ENCODE results near the gene RPS16.

RPS16 gene

DNA sequence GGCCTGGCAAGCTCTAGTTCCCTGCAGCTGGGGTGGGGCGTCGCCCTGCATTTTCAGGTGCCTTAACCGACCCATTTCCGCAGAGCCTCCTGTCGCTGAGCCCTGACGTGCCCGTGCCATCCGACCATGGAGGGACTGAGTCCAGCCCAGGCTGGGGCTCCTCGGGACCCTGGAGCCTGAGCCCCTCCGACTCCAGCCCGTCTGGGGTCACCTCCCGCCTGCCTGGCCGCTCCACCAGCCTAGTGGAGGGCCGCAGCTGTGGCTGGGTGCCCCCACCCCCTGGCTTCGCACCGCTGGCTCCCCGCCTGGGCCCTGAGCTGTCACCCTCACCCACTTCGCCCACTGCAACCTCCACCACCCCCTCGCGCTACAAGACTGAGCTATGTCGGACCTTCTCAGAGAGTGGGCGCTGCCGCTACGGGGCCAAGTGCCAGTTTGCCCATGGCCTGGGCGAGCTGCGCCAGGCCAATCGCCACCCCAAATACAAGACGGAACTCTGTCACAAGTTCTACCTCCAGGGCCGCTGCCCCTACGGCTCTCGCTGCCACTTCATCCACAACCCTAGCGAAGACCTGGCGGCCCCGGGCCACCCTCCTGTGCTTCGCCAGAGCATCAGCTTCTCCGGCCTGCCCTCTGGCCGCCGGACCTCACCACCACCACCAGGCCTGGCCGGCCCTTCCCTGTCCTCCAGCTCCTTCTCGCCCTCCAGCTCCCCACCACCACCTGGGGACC lies 27.9 kb downstream of the RPS16 start:
- peak in 1 of 2 donors; percentile 44 for DNase-seq (ENCODE audit: low read depth in 2 of 2)

DNA sequence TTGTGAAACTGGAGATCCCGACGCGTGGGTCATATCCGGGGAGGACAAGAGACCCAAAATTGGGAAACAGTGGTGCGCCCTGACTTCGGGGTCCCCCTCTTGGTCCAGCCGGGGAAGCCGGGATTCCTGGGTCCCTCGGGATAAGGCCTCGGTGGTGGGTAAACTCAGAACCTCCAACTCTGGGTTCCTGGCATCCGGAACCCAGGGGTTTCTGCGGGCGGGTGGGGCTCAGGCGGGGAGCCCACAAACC lies 28.4 kb downstream of the RPS16 start:
- no peak for DNase-seq (ENCODE audit: low read depth in 2 of 2)

DNA sequence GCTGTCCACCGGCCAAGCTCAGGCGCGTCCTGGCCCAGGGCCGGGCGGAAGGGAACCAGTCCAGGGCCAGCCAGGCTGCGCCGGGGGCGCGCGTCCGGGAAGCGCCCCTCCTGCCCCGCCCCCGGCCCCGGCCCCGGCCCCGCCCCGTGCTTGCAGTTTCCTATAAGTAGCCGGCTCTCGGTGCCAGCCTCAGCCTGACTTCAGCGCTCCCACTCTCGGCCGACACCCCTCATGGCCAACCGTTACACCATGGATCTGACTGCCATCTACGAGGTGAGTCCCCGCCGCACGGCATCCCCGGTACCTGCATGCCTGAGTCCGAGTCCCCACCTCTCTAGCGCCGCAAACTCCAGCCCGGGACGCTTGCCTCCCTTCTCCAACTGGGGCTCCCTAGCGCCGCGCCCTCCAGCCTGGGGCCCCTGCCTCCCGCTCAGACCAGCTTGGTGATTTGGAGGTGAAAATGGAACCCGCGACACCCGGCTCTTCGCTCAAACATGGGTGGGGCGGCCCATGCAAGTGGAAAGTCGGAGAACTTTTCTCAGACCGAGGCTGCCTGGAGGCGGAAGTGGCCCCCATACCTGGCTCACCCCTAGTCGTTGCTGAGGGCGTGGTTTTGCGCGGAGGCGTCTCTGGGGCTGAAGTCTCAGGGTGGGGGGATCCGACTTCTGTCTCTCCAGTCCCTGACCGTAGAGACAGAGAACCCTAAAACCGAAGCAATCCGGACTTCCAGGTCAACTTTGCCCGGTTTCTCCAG lies 28.9 kb downstream of the RPS16 start, which contains the start of gene ZFP36:
Gene ZFP36 (plus strand): TSS at position 192 of the 754 bp plus-strand sequence. CDS start 58 bp downstream, at position 250.
- peak; percentile 74 to 82 for DNase-seq (ENCODE audit: low read depth in 2 of 2)

DNA sequence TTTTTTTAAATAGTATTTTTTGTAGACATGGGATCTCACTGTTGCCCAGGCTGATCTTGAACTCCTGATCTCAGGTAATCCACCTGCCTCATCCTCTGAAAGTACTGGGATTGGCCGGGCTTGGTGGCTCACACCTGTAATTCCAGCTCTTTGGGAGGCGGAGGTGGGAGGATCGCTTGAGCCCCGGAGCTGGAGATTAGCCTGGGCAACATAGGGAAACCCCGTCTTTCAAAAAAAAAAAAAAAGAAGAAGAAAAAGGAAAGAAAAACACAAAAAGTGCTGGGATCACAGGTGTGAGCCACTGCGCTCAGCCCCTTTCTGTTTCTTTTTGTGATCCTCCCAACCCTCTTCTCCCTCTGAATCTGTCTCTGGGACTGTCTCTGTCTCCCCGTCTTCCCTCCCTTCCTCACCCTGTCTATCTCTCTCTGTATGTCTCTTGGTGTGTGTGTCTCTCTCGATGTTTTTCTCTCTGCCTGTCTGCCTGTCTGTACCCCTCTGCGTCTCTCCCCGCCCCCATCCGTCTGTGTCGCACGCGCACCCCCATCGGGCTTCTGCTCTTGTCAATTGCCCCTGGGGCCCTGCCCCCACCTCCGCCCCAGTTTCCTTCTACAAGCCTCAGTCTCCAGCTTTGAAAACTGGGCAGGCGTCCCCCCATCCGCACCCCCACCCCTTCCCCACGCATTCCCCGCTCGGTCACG lies 29.6 kb downstream of the RPS16 start:
- DNase-seq (ENCODE audit: low read depth in 2 of 2) = peak; percentile 73 to 84

DNA sequence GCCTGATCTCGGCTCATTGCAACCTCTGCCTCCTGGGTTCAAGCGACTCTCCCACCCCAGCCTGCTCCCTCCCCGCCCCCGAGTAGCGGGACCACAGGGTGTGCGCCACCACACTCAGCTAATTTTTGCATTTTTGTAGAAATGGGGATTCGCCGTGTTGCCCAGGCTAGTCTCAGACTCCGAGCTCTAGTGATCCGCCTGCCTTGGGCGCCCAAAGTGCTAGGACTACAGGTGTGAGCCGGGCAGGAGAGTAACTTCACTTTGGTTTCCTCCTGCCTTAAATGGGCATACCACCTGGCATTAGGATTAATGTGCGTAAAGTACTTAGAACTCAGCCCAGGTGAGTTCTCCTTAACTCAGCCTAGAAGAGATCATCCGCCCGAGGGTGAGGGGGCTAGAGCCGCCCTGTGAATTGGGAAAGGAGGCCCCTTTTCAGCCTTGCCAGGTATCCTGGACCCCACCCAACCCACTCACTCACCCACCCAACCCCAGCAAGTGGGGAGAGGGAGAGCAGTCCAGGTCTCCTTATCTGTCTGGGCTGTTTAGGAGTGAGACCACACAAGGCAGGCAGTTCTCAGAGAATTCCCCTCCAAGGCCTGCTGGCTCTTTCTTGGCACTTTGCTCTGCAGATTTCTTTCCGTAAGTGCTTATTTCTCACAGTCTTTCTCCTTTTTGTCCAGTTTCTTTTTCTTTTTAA lies 30.3 kb downstream of the RPS16 start:
- DNase-seq (ENCODE audit: low read depth in 2 of 2) = no peak

DNA sequence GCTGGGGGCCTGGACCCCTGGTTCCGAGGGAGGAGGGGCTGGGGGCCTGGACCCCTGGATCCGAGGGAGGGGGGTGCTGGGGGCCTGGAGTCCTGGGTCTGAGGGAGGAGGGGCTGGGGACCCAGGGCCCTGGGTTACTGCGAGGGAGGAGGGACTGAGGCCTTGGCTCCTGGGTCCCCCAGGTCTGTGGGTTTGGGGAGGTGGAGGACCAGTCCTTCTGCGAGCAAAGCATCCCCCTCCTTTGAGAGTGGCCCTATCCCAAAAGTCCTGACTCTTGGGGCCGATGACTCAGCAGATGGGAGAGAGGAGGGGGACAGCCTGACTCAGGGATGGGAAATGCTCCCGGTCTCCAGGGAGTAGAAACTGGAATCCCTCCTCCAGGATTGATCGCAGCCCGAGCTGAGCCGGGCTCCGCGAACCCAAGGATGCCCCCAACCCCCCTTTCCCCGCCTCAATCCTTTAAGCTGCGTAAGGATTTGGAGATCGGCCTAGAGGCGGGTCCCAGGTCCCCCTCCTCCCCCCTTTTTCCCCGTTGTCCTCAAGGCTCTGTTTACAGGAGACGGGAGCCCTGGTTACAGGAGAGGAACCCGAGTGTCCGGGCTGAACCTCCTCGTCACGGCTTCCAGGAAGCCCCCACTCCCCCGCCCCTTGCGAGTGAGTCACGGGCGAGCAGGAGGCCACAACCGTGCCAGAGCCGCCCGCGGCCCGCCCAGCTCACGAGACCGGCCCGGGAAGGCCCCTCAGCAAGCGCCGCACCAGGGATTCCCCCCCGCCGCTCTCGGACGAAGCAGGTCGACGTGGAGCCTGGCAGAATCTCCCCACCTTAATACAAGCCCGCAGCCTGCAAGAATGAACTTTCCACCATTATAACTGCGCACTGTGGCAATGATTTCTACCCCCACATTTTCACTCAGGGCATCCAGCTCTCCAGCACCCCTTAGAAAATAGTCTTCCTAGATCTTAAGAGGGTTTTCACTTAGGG lies 32.1 kb downstream of the RPS16 start:
- DNase-seq (ENCODE audit: low read depth in 2 of 2) = peak; percentile 95

DNA sequence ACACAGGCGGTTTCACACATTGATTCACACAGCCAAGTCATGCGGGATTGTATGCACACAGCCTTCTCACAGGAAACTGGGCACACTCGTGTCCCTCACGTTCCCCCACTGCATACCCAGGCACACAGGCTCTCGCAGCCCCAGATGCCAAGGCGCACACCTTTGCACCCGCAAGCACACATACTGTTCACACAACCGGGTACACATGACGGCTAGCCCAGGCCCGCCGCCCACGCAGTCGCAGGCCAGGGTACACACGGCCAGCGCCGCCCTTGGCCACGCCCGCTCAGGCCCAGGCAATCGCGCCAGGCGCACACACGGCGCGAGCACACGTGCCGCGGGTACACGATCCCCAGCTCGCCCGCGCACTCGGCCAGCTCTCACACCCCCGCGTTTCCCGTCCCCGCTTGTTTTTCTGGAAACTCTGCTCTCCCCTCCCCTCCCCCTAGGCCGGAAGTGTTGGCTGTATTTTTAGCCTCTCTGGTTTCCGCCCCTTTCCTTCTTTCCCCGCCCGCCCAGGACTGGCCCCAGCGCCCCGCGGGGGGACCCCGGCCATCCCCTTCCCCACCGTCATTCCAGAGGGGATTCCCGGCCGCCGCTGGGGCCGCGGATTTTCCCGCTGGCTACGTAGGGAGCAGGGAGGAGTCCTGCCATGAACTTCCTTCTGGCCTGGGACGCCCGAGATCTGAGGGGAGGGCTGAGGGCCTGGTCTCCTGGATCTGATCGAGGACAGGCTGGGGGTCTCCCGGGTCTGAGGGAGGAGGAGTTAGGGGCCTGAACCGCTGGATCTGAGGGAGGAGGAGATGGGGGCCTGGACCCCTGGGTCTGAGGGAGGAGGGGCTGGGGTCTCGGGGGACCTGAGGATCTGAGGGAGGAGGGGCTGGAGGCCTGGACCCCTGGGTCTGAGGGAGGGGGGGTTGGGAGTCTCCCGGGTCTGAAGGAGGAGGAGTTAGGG lies 33.1 kb downstream of the RPS16 start:
- DNase-seq (ENCODE audit: low read depth in 2 of 2) = peak; percentile 75 to 80

DNA sequence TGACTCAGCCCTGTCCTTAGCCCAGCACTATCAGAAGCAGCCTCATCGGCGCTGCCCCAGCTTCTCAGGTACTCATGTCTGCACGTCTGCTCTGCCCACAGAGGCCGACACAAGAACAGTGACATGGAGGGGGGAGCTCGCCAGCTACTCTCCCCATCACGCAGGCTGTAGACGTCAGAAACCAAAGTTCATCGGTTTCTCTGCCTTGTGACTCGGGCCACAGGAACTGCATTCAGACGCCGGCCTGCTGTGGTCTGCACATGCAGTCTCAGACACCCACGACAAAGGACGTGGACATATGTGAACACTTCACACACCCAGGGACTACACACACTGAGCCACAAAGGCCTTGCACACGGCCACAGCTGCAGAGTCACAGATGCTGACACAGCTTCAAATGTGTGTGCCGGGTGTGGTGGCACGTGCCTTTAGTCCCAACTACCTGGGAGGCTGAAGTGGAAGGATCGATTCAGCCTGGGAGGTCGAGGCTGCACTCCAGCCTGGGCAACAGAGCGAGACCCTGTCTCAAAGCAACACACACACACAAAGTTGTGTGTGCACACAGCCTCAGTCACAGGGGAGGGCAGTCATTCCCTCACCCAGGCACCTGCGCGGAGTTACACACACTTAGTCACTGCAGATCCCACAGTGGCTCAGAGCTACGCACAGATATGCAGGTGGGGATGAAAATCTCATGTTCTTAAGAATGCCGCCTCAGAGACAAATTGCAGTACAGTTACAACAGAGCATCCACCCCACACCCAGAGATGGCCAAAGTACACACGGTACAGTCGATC lies 34.0 kb downstream of the RPS16 start:
- peak; percentile 63 to 81 for DNase-seq (ENCODE audit: low read depth in 2 of 2)

DNA sequence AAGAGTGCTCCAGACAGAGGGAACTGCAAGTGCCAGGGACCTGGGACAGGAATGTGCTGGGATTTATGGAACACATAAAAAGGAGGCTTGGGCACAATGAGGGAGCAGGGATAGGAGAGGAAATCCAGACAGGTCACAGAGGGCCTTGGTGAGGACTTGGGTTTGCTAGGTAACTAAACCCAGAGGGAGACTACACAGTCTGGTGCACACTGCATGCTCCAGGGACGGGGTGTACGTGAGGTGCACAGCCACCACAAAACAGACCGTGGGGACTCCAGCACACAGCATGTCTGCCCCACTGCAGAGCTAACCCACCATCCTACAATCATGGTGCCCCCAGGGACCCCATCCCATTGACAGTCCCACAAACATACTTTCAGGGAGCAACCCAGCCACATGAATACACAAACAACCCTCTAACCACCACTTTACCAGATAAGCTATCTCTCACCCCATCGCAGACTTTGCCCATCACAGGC lies 34.6 kb downstream of the RPS16 start:
- DNase-seq (ENCODE audit: low read depth in 2 of 2) = no peak

DNA sequence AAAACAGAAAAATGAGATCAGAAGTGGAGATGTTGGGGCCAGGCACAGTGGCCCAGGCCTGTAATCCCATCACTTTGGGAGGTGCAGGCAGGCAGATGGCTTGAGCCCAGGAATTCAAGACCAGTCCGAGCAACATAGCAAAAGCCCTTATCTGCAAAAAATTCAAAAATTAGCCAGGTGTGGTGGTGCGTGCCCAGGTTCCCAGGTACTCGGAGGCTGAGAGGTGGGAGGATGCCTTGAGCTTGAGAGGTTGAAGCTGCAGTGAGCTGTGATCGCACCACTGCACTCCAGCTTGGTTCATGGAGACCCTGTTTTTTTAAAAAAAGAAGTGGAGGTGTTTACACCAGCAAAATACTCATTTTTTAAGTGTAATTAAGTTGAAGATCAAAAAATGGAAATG lies 35.7 kb downstream of the RPS16 start:
- DNase-seq (ENCODE audit: low read depth in 2 of 2) = no peak

DNA sequence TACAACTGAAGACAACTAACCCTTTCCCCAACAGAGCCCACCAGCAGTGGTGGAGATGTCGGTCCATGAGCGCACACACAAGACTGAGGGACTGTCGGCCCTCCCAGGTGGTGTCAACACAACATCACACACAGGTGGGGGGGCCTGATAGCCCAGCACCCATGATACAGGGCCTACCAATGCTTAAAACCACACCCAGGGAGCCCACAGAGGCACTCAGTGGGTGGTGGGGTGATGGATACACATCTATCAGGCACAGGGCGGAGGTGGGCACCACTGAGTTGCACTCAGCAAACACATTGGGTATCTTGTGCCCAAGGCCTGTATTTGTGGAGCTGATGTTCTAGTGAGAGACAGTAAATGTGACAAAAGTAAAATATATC lies 36.1 kb downstream of the RPS16 start:
- no peak for DNase-seq (ENCODE audit: low read depth in 2 of 2)

DNA sequence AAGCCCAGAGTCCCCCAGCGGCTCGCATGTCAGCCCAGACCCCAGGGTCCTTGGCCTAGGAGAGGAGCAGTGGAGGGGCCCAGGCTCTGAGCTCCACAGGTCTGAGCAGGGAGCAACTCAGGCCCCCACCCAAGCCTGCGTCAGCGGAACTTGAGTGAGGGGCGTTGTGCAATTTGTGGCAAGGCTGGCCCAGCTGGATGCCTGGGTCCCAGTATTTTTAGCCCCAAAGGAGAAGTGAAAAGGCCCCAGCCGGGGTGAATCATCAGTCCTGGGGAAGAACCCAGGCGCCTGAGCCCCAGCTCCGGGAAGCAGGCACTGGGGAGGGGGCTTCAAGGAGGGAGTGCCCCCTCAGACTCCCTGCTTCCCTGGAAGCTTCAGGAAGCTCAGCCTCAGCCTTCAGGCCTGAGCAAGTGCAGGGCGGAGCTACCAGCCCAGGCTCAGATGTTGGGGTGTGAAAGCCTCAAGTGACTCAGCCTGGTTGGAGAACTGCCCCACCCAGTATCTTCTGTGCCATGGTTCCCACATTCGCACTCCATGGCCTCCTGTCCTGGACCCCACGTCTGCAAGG lies 37.4 kb downstream of the RPS16 start:
- no peak for DNase-seq (ENCODE audit: low read depth in 2 of 2)

DNA sequence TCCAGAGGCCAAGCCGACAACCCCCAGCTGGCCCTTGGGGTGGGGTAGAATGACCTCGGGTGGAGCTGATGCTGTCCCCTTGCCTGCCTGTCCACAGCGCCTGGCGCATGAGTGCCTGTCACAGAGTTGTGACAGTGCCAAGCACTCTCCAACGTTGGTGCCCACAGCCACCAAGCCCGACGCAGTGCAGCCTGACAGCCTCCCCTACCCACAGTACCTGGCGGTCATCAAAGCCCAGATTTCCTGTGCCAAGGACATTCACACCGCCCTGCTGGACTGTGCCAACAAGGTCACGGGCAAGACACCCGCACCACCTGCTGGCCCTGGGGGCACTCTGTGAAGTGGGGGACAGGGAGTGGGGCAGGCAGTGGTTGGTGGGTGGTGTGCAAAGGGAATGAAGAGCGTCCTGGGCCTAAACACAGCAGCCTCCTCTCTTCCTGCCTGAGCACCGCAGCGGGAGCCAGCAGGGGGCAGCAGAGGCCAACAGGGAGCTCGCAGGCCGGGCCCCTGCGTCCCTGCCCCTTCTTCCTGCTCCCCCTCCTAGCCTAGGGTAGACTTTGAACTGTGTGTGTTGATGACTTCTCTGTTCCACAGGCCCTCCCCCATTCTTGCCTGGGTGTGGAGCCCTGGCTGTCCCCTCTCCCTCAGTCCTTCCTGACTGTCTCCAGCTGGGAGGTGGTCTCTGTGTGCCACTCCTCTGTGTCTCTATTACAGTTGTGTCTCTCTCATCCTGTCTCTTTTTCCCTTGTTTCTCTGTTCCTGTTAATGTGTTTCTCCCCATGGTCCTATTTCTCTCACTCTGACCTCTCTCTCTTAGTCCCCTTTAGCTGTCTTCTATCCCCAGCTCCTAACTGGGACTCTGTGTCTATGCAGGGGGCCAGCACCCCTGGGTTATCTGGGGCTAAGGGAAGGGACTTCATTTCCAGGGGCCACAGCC lies 38.1 kb downstream of the RPS16 start:
- DNase-seq (ENCODE audit: low read depth in 2 of 2) = peak; percentile 88 to 94

DNA sequence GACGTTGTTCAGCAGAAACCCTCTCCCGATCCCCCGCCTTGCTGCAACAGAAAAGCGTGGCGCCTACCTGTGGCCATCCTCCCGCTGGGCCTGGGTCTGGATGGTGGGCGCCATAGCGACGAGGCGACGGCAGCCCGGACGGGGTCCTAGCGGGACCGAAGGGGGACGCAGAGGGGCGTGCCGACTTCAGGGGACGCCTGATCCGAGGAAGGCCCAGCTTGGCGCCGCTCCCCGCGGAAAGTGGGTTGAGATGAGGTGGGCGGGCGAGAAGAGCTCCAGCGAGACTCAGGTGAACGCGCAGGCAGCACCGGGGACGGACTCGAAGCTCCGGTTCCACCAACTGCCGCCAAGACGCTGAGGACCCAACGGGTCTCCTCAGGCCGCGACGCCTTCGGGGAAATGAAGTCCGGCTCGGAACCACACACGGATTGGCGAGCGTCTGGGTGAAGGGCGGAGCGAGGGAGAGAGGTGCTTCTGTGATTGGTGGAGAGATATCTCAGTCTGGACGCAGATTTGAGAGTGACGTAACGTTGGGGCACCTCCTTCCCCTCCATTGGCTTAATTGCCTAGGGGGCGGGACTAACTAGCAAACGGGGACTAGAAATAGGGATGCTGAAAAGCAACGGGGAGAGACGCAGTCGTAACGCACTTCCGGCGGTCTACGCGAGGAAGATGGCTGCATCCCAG lies 44.9 kb downstream of the RPS16 start, which contains the start of the genes MED29 and PAF1:
Gene MED29 (plus strand): TSS at position 628 of the 687 bp plus-strand sequence. CDS start 45 bp downstream, at position 673.
Gene PAF1 (minus strand): TSS at position 356 of the 687 bp plus-strand sequence. CDS start 242 bp downstream, at position 114.
- peak; percentile 88 to 90 for DNase-seq (ENCODE audit: low read depth in 2 of 2)

DNA sequence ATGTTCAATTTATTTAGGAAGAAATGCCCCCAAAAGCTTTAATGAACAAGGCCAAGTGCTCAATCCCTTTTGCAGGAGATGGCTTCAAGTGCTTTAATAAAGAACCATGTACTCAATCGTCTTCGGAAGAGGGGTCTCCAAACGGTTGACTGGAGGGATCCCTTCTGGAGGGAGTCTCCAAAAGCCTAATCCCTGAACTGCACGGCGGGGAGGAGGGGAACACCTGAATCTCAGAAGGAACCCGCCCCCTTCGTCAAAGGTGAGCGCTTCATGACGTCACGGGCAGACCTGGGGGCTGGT lies 45.3 kb downstream of the RPS16 start:
- DNase-seq (ENCODE audit: low read depth in 2 of 2) = peak in 1 of 2 donors; percentile 60

DNA sequence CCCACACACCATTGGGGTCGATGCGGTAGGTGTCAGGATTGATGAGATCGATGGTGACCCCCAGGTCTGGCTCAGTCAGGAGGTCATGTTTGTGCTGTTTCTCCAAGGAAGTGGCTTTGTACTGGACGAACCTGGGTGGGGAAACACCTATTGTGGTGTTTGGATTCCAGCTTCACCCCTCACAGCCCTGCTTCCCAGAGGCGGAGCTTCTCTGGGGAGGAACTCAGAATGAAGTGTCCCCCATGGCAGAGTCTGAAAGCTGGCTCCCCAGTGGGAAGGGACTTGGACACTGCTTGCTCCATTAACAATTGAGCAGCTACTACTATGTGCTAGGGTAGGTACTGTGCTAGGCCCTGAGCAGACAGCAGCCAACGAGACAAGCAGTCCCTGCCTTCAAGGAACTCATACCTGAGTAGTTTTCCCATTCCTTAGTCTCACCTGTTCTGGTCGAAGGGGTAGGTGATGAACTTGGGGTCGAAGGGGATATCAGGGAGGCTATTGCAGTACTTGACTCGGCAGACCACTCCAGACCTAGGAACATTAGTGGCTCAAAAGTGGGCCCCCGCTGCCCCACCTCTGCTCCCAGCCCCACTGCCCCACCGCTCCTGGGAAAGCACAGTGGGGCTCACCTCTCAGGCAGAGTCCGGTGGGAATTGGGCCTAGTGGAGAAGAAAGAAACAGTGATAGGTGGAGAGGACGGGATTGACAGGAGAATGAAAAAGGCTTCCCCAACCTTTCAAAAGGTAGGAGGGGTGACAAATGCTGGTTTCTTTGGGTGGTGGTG lies 45.9 kb downstream of the RPS16 start:
- DNase-seq (ENCODE audit: low read depth in 2 of 2) = no peak
